Caco-2 (cell line): ENCODE data around the gene ZNF554. TPM values are rescaled to one million over a fixed set of nuclear protein-coding genes. Genes with fewer than 3 reads are reported as not detected.
"Not testable (repeated sequence)": the region's sequence is repeated elsewhere in the genome, so short reads cannot be mapped to it uniquely, and the experiment has no call there.

Experiments used
- BruUV-seq: library from RNA; stranded (reverse); fragments of 400-500 nt; replicated peaks from 2 replicates; lab custom pipeline; 2021; lab: Mats Ljungman, UMichigan
- CTCF ChIA-PET: fragments of 300-600 bp; sonication (Branson Sonifier 250); formaldehyde crosslinking; loops from one replicate; lab custom pipeline; 2022; ENCODE audit warnings: antibody characterized with exemption; lab: Charles Lee
- POLR2A ChIA-PET: fragments of 300-600 bp; sonication (Branson Sonifier 250); formaldehyde crosslinking; loops from one replicate; lab custom pipeline; 2022; ENCODE audit warnings: antibody characterized with exemption; lab: Charles Lee
- DNase-seq, 2 experiments: peaks; one replicate each; pipeline versions ENCODE4 v3.0.0 to v3.0.0-alpha.2; 2020 to 2022
- H3K27me3 ChIP-seq: replicated peaks from 2 replicates; pipeline ENCODE4 v1.6.0; 2011; ENCODE audit warnings: low read length; ENCODE audit not compliant: control insufficient read depth, insufficient read depth
- H3K36me3 ChIP-seq: 2 replicates; pipeline ENCODE4 v1.5.1; 2011; ENCODE audit warnings: low read length; ENCODE audit not compliant: control insufficient read depth, insufficient read depth
- H3K4me1 ChIP-seq: fragments of 250-450 bp; sonication (Bioruptor Pico); 2 replicates; pipeline ENCODE4 v1.5.1; 2020; ENCODE audit warnings: mild to moderate bottlenecking
- H3K4me3 ChIP-seq: 2 replicates; pipeline ENCODE4 v1.5.1; 2011; ENCODE audit warnings: low read depth, mild to moderate bottlenecking, control low read depth, low read length
- H3K9me3 ChIP-seq: fragments of 250-450 bp; sonication (Bioruptor Pico); 2 replicates; pipeline ENCODE4 v1.5.1; 2020; ENCODE audit warnings: mild to moderate bottlenecking, moderate library complexity
- H3K27ac Mint-ChIP-seq: one replicate; pipeline ENCODE4 v1.8.0; 2022; ENCODE audit warnings: mixed read lengths; ENCODE audit not compliant: unreplicated experiment
- H3K27me3 Mint-ChIP-seq: one replicate; pipeline ENCODE4 v1.8.0; 2022; ENCODE audit warnings: mixed read lengths; ENCODE audit not compliant: insufficient read depth, unreplicated experiment
- H3K36me3 Mint-ChIP-seq: one replicate; pipeline ENCODE4 v1.8.0; 2022; ENCODE audit warnings: mild to moderate bottlenecking, mixed read lengths; ENCODE audit not compliant: insufficient read depth, unreplicated experiment
- H3K4me1 Mint-ChIP-seq: one replicate; pipeline ENCODE4 v1.8.0; 2022; ENCODE audit warnings: low read depth, mixed read lengths; ENCODE audit not compliant: unreplicated experiment
- H3K4me3 Mint-ChIP-seq: one replicate; pipeline ENCODE4 v1.8.0; 2022; ENCODE audit warnings: mild to moderate bottlenecking, moderate library complexity, mixed read lengths; ENCODE audit not compliant: unreplicated experiment
- H3K9me3 Mint-ChIP-seq: one replicate; pipeline ENCODE4 v1.8.0; 2022; ENCODE audit warnings: mixed read lengths; ENCODE audit not compliant: unreplicated experiment
- CTCF ChIP-seq, 2 experiments: fragments of 200-600 bp in 1 of 2; IDR thresholded peaks; 1 replicate in 1 of 2; 2 replicates in 1 of 2; pipeline versions ENCODE4 v1.5.1 to v1.8.0; 2011 to 2022; ENCODE audit warnings: antibody characterized with exemption in 1 of 2, control low read depth in 1 of 2, inconsistent platforms in 1 of 2, low read depth in 1 of 2, low read length in 1 of 2, mild to moderate bottlenecking in 1 of 2, moderate library complexity in 1 of 2; ENCODE audit not compliant: insufficient read depth in 1 of 2, severe bottlenecking in 1 of 2, unreplicated experiment in 1 of 2
- intact Hi-C: fragments of 100-400 bp; cut with micrococcal nuclease; formaldehyde crosslinking; loops from one replicate; pipeline ENCODE4 v1.10.0; 2022; ENCODE audit not compliant: unreplicated experiment
- total RNA-seq: library from RNA; stranded (reverse); gene quantifications from 2 replicates; pipeline ENCODE4 v1.2.3, GENCODE V29; 2022

The ZNF554 gene
- total RNA-seq, 1 experiment from 2014 or later, result 3.7 TPM

GRCh38 chr19:2815191-2815614 is 4.5 kb upstream of the ZNF554 start:
- CTCF ChIA-PET, result no interaction called here
- Mint-ChIP-seq H3K27me3 (no peaks in the 10 kb centered on the region), H3K4me1 (no peaks in the 10 kb centered on the region), H3K36me3 (peaks cover 52% of the 10 kb centered on the region), H3K9me3 (no peaks in the 10 kb centered on the region), H3K27ac (no peak overlapping the region), H3K4me3 (no peak overlapping the region)
- DNase-seq, result no peak
- POLR2A ChIA-PET, result interaction anchor here (0.6 kb wide), 1 partner anchor 339 kb away, joined by 8 read pairs; the partner anchor contains the start of gene GADD45B
- peaks cover 28% of the 10 kb centered on the region for H3K4me1 ChIP-seq
- H3K27me3 ChIP-seq, result no peaks in the 10 kb centered on the region
- intact Hi-C loops, result no loop called here
- no TSS peak for BruUV-seq
- no peaks in the 10 kb centered on the region for H3K36me3 ChIP-seq
- H3K9me3 ChIP-seq, result no peaks in the 10 kb centered on the region
- H3K4me3 ChIP-seq, result no peak overlapping the region
- no peak for TF ChIP-seq CTCF (IDR thresholded peaks at IDR 0.05; ENCODE audit: insufficient read depth in 1 of 2, low read depth in 1 of 2, low read length in 1 of 2, severe bottlenecking in 1 of 2, unreplicated experiment in 1 of 2)

GRCh38 chr19:2815923-2816322 is 3.7 kb upstream of the ZNF554 start:
- Histone ChIP-seq H3K4me3 (no peak overlapping the region), H3K9me3 (no peaks in the 10 kb centered on the region), H3K4me1 (peaks cover 23% of the 10 kb centered on the region), H3K27me3 (no peaks in the 10 kb centered on the region), H3K36me3 (no peaks in the 10 kb centered on the region)
- POLR2A ChIA-PET, result interaction anchor here (0.6 kb wide), 1 partner anchor 340 kb away, joined by 8 read pairs; the partner anchor contains the start of gene GADD45B
- DNase-seq, result no peak
- Mint-ChIP-seq H3K27ac (peak overlapping the region; percentile 41), H3K4me1 (no peaks in the 10 kb centered on the region), H3K27me3 (no peaks in the 10 kb centered on the region), H3K9me3 (no peaks in the 10 kb centered on the region), H3K4me3 (no peak overlapping the region), H3K36me3 (peaks cover 52% of the 10 kb centered on the region)
- no peak for TF ChIP-seq CTCF (IDR thresholded peaks at IDR 0.05; ENCODE audit: insufficient read depth in 1 of 2, low read depth in 1 of 2, low read length in 1 of 2, severe bottlenecking in 1 of 2, unreplicated experiment in 1 of 2)
- intact Hi-C loops, result no loop called here
- BruUV-seq, result no TSS peak
- CTCF ChIA-PET, result no interaction called here

- BruUV-seq, result no TSS peak
- no peak for TF ChIP-seq CTCF (IDR thresholded peaks at IDR 0.05; ENCODE audit: insufficient read depth in 1 of 2, low read depth in 1 of 2, low read length in 1 of 2, severe bottlenecking in 1 of 2, unreplicated experiment in 1 of 2)
- CTCF ChIA-PET, result no interaction called here
These were observed 3.0 kb upstream of the ZNF554 start for GRCh38 chr19:2816641-2817040.

GRCh38 chr19:2817237-2817829 is 2.3 kb upstream of the ZNF554 start:
- peaks cover 40% of the 10 kb centered on the region for H3K36me3 Mint-ChIP-seq
- H3K9me3 Mint-ChIP-seq, intact Hi-C loops, H3K9me3 ChIP-seq, H3K27me3 ChIP-seq, H3K4me3 ChIP-seq, CTCF ChIA-PET, DNase-seq, POLR2A ChIA-PET, BruUV-seq, H3K36me3 ChIP-seq, H3K4me3 Mint-ChIP-seq, H3K4me1 Mint-ChIP-seq, H3K27me3 Mint-ChIP-seq: not testable (repeated sequence)
- H3K27ac Mint-ChIP-seq, result peak overlapping the region; percentile 85
- H3K4me1 ChIP-seq, result peaks cover 17% of the 10 kb centered on the region

More at GRCh38 chr19:2816641-2817040, 3.0 kb upstream of the ZNF554 start:
- peaks cover 18% of the 10 kb centered on the region for H3K4me1 ChIP-seq
- intact Hi-C loops, result no loop called here
- Mint-ChIP-seq H3K4me3 (no peak overlapping the region), H3K4me1 (no peaks in the 10 kb centered on the region), H3K9me3 (no peaks in the 10 kb centered on the region), H3K27me3 (no peaks in the 10 kb centered on the region), H3K36me3 (peaks cover 45% of the 10 kb centered on the region), H3K27ac (no peak overlapping the region)
- POLR2A ChIA-PET, result no interaction called here
- H3K36me3 ChIP-seq, result no peaks in the 10 kb centered on the region
- H3K4me3 ChIP-seq, result no peak overlapping the region
- no peak for DNase-seq
- H3K27me3 ChIP-seq, result no peaks in the 10 kb centered on the region
- no peaks in the 10 kb centered on the region for H3K9me3 ChIP-seq
